Bone marrow (tissue), 2 donors: Measurements from ENCODE around the gene ZNF574.

Source experiments
- DNase-seq, 2 donors: peaks; one replicate each; lab custom pipeline; 2025; lab: John Stamatoyannopoulos, UW

The ZNF574 gene

GRCh38 chr19:42079886-42080763 lies 4.2 kb downstream of the ZNF574 start:
- DNase-seq, result no peak

DNA sequence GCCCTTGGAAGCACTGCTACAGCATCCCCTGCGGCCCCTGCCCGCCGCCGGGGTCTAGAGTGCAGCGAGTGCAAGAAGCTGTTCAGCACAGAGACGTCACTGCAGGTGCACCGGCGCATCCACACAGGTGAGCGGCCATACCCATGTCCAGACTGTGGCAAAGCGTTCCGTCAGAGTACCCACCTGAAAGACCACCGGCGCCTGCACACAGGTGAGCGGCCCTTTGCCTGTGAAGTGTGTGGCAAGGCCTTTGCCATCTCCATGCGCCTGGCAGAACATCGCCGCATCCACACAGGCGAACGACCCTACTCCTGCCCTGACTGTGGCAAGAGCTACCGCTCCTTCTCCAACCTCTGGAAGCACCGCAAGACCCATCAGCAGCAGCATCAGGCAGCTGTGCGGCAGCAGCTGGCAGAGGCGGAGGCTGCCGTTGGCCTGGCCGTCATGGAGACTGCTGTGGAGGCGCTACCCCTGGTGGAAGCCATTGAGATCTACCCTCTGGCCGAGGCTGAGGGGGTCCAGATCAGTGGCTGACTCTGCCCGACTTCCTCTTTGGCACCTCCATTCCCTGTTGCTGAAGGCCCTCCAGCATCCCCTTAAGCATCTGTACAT lies 4.9 kb downstream of the ZNF574 start:
- no peak for DNase-seq

DNA sequence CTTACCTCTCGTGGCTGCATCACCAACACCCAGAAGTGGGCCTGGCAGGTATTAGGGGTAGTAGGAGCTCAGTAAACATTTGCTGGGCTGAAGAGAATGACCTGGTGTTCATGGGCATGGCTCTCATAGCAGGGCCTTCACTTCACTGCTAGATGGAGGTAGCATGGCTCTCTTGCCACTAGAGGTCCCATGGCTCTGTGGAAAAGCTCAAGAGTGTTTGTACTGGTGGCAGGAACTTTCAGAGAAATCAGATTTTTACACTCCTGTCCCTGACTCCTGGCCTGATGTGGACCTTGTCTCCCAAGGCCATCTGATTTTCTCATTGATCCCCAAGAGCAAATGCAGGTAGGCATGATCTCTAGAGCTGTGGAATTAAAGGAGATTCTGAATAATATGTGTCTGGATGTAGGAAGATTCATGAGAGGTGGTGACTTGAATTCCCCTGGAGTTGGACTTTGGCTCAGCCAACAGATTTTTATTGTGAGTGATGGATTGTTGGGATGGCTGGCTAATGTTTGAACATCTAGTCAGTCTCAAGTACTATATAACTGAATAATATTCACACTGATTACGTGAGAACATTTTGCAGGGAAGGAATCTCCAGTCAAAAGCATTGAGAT lies 5.7 kb downstream of the ZNF574 start:
- DNase-seq, result no peak

- DNase-seq, result no peak
Observed at GRCh38 chr19:42083537-42083936, 7.6 kb downstream of the ZNF574 start.

GRCh38 chr19:42086188-42086736 lies 10.3 kb downstream of the ZNF574 start:
- DNase-seq, result no peak

- no peak for DNase-seq
Observed at GRCh38 chr19:42086770-42087550, 11.0 kb downstream of the ZNF574 start.

GRCh38 chr19:42088471-42089190 lies 12.7 kb downstream of the ZNF574 start:
- no peak for DNase-seq

DNA sequence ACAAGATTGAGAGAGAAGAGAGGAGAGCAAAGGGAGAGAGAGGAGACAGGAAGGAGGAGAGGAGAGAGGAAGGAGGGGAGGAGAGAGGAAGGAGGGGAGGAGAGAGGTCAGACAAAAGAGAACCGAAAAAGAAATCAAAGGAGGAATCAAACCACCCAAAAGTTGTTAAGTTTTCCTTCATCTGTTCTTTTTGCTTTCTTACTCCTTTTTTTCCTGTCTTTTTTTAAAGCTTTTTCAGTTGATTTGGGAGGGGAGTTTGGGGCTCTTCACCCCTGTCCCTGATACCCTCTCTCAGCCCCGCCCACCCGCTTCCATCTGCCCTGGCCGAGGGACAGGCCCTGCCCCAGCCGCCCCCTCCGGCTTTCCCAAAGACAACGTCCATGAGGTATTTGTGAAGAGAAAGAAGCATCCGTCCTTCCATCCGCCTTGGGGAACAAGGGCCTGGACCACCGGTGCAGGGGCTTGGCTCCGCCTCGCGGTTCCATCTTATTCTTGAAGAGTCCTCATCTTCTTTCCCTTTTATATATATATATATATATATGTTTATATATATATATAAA lies 13.3 kb downstream of the ZNF574 start:
- no peak for DNase-seq

DNA sequence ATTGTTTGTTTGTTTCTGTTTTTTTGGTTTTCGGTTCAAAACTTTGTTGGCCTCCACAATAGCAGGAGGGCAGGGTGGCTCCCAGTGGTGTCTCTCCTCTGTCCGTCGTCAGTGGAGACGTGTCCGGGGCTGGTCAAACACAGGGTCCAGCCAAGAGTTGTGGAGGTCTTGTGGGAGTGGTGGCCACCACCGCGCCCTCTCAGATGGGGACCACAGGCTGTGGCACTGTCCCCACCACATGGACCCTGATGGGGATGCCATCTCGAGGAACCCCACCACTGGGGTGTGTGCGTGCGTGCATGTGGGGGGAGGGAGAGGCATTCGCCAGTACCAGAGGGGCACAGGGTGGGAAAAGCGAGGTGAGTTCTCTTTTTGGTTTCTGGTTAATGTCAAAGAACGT lies 13.8 kb downstream of the ZNF574 start:
- DNase-seq, result no peak

DNA sequence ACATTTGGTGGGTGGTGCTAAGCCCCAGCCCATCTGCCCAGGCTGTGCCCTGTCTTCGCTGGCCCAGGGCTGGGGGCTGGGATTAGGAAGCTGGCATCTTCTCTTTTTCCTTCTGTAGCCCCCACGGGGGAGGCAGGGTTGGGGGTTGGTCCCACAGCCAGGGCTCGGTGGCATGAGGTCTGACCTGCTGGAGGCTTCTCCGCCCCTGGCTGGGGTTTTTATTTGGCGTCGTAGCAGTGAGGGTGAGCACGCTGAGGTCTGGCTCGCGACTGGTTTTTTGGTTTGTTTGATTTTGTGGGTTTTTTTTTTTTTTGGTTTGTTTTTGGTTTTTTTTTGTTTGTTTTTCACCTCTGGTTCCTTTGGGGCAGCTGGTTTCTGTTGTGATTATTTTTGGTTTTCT lies 14.7 kb downstream of the ZNF574 start:
- no peak for DNase-seq

GRCh38 chr19:42091300-42091699 lies 15.3 kb downstream of the ZNF574 start:
- no peak for DNase-seq

GRCh38 chr19:42091742-42092141 lies 15.8 kb downstream of the ZNF574 start:
- no peak for DNase-seq

- DNase-seq, result peak in 1 of 2 donors; percentile 91
Observed at GRCh38 chr19:42092350-42092749, 16.4 kb downstream of the ZNF574 start.

GRCh38 chr19:42093505-42093904 lies 17.5 kb downstream of the ZNF574 start:
- no peak for DNase-seq

- no peak for DNase-seq
Observed at GRCh38 chr19:42093926-42094325, 18.0 kb downstream of the ZNF574 start.

GRCh38 chr19:42095142-42095813 lies 19.3 kb downstream of the ZNF574 start:
- DNase-seq, result no peak

DNA sequence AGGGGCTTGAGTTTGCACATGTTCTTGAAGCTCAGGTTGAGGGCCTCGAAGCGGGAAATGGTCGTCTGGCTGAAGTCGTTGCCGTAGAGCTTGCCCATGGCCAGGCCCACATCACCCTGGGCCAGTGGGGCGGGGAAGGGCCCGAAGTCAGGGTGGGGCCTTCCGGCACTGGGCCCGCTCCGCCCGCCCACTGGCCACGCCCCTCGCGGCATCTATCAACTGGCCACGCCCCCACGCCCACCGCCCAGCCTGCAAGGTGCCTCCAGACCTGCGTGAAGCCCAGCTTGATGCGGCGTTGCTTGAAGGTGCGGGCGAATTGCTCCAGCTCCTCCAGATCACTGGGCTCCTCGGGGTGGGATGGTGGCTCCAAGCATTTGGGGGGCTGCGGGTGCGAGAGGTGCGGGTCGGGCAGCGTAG lies 19.9 kb downstream of the ZNF574 start:
- no peak for DNase-seq

DNA sequence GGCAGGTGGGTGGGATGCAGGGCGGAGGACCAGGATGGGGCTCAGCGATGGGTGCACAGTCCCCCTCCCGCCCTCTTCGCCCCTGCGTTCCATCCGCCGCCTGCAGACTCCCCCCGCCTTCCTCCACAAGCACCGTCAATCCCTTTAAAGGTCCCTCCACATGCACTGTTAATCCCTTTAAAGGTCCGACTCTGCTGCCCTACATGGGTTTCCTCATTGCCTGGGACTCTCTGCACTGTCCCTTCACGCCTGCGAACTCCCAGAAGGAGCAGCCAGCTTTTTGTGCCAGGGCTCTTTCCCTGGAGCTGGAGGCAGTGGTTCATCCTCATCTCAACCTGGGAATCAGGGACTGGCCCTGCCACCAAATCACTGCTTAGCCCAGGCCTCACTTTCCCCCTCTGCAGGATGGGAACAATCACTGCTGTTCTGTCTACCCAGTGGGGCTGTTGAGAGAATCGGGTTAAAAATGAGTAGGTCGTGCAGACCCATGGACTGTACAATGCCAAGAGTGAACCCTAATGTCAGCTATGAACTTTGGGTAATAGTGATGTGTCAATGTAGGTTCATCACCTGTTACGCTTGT lies 20.4 kb downstream of the ZNF574 start:
- no peak for DNase-seq

DNA sequence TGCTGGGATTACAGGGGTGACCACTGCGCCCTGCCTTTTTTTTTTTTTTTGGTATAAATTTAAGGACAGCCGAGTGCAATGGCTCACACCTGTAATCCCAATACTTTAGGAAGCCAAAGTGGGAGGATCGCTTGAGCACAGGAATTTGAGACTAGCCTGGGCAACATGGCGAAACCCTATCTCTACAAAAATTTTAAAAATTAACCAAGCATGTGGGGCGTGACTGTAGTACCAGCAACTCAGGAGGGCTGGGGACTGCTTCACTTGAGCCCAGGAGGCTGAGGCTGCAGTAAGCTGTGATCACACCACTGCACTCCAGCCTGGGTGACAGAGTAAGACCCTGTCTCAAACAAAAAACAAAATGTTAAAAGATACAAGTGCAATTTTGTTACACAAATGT lies 21.5 kb downstream of the ZNF574 start:
- DNase-seq, result no peak

DNA sequence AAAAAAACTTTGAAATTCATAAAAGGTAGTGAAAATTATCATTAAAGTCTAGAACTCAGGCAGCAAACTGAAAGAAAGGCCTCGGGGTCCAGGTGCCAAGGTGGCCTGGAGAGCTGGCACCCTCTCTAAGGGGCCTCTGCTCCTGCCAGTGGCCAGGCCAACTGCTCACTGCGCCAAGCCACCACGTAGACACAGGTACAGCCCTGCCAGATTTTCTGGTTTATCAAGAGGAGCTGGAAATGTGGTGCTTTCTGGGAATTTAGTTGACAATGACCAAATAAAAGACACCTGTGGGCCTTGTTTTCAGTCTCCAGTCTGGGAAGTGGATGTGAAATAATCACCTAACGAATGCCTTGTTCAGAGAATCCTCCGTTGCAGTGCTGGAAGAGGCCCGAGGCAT lies 22.8 kb downstream of the ZNF574 start:
- DNase-seq, result no peak
